ENCODE data around the gene FOXO3B. TPM values are rescaled to one million over a fixed set of nuclear protein-coding genes. Genes with fewer than 3 reads are reported as not detected.
"Not testable (repeated sequence)": the region's sequence is repeated elsewhere in the genome, so short reads cannot be mapped to it uniquely, and the experiment has no call there.

Gene FOXO3B
- 2.1 TPM for total RNA-seq
- long read RNA-seq, partial matches to known transcripts: 0 of 3 reads
- long read RNA-seq, other reads (novel, unspliced or antisense): 0 of 3 reads

DNA sequence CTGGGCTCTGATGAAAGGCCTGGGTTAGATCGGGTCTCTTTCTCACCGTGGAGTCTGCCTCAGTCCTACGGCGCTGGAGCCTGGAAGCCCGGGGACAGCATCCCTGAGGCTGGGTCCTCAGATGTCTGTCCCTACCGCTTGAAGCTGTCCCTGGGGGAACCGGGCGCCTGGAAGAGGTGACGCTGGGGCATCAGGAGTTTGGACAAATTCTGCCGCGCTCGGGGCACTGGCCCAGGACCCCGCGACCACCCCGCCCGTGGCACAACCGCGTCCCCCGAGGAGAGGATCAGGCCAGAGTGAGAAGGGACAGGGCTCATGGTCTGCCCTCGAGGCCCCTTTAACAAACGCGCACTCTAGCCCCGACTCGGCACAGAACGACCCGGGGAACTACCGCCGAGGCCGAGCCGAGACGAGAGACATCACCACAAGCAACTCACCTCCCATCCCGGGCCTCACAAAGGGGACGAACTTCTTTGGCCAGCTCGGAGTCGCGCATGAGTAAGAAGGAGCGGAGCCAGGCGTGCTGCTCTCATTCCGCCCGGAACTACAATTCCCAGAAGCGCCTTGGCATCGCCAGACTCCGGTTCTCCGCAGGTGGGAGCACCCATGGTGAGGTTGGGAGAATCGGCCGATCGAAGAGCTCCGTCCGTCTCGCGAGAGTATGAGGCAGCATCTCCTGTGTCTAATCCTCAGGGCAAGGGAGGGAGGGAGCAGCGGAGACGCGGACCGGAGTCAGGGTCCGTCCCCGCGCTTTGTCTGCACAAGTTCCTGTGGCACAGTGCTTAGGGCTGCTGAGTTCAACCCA, at the start of gene FOXO3B:
Gene FOXO3B (minus strand): TSS at position 548 of the 805 bp plus-strand sequence. CDS start 663 bp downstream, outside the sequence.
- peak; percentile 92 for DNase-seq (ENCODE audit: low spot score)

DNA sequence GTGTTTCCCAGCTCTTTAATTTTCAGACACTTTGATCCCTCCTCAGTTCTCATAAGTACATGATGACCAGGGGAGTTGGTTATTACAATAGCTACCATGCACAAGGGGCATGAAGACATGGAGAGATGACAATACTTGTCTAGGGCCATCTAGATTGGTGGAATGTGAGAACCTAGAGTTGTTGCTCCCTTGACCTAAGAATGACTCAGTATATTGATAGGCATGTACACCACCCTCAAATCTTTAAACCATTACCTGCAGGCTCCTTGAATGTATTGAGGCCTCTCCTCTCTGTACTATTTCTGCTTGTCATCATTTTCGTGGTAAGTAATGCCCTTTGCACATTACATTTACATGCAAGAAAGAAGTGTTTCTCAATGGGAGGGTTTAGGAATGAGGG, 41.4 kb upstream of the FOXO3B start:
- DNase-seq (ENCODE audit: low spot score): not testable (repeated sequence)

DNA sequence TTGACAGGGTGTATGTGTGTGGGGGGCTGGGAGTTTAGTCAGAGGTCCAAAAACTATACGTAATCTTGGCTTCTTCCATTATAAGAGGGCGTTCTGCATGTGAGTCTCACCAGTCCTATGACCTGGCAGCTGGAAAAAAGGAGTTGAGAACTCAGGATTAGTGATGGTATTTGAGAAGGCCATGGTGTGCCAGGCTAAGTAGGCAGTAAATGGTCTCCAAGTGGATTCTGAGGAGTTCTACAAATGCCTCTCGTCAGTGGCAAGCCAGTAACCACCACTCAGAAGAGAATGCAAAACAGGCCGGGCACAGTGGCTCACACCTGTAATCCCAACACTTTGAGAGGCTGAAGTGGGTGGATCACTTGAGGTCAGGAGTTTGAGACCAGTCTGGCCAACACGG, 40.5 kb upstream of the FOXO3B start:
- not testable (repeated sequence) for DNase-seq (ENCODE audit: low spot score)

DNA sequence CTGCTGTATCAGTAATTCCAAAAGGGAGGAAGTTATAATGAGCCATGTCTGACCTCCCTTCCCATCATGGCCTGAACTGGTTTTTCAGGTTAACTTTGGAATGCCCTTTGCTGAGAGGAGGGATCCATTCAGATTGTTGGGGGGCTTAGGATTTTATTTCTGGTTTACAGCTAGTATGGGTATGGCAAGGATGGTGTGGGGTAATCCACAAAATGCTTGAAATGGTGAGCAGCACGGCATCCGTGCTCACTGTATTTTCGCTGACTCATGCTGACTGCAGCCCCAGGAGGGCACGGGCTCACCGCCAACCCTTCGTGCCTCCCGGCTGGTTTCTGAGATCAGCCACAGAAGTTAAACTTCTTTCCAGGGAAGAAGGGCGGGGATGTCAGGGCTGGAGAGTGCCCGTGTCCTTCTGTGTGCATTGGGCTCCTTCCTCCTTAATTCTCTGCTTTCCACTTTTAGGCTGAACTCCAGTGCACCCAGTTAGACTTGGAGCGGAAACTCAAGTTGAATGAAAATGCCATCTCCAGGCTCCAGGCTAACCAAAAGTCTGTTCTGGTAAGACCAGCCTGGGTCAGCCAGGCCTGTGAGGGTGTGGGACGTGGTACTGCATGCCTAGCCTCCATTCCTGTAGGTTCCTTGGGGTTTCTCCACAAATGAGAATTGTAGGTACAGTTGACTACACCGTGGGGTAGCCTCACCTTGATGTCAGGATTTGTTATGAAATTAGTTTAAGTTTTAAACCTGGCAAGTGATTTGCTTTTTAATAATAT, 39.8 kb upstream of the FOXO3B start:
- not testable (repeated sequence) for DNase-seq (ENCODE audit: low spot score)

DNA sequence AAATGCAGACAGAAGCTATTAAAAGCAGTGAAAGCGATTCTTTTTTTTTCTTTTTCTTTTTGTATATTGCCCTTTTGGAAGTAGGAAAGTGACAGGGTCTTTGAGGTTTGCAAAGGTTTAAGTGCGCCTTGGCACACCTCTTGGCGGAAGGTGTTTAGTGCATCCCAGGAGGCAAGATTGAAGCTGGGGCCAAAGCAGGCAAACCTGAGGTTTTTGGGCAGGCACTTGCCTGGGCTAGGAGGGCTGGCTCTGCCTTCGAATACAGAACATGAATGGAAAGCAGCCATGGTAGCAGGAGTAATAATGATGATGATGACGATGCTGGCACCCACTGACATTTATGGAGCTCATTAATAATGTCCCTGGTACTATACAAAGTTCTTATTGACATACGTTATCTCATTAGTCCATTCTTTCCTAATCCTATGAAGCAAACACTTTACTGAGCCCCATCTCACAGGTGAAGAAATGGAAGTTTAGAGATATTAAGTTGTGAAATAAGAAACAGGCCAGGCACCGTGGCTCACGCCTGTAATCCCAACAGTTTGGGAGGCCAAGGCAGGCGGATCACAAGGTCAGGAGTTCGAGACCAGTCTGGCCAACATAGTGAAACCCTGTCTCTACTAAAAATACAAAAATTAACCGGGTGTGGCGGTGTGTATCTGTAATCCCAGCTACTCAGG, 37.5 kb upstream of the FOXO3B start:
- not testable (repeated sequence) for DNase-seq (ENCODE audit: low spot score)

DNA sequence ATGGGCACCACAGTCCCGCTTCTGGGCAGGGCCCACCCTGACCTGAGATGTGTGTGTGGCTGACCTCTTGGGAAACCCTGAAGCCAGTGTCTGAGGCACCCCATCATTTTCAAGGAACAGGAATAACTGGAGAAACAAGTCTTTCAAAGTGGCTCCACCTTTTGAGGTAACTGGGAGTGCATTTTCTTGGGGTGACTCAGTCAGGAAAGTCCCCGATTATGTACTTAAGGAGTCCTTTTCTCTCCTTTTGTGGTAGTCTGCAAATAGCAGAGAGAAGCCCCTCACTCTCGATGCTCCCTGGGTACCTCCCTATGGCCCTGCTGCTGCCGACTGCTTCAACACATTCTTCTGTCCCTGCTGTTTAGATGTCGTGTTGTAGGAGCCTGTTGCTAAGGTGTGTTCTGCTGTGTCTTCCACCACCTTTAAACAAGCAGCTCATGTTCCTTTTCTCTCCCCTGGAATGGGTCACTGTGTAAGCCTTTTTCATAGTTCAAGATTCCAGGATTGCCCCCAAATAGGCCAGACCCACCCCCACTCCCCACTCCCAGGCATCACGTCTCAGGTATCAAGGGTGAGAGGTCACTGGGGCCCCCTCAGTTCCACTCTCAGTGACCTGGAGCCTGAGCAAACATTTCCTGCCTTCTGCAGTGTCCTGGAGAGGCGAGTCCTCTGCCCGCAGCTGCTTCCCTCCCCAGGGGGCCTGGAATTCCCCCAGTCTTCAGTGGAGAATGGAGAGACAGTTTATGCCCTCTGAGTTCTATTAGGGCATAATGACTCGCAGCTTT, 36.7 kb upstream of the FOXO3B start:
- DNase-seq (ENCODE audit: low spot score): not testable (repeated sequence)

DNA sequence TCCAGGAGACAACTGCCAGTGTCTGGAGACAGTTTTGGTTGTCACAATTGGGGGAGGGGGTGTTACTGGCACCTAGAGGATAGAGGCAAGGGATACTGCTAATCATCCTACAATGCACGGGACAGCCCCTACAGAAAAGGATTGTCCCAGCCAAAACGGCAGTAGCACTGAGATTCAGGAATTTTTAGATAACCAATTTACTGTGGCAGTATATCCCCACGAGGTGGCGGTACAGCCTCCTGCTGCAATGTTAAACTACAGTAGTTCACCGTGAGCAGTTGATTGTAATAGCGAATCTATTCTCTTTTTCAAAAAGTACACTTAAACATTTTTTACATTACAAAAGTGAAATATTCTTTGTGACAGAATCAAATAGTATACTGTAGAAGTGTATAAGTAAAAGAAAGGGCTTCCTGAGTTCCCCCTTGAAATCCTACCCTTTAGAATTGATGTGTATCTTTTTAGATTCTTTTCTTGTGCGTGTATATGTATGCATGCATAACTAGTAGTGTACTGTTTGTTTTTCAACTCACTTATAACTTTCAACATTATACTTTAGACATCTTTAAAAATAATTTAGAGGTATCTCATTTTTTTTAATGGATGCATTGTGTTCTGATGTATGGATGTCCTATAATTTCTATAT, 30.4 kb upstream of the FOXO3B start:
- DNase-seq (ENCODE audit: low spot score): not testable (repeated sequence)

DNA sequence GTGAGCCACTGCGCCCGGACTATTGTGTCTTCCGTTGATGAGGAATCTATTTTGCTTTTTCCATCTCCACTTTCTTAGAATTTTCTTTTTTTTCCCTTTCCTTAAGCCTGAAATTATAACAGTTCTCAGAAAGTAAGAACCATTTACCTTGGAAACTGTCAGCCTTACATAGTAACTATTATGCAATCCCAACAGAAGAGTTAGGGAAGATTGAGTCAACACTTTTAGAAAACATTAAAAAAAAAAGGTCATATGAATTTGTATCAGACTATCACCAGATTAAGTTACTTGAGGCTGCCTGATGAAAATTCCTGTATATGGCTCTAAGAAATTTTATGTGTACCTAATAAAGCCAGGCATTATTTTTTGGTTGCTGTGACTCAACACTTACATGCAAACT, 26.1 kb upstream of the FOXO3B start:
- DNase-seq (ENCODE audit: low spot score): not testable (repeated sequence)

DNA sequence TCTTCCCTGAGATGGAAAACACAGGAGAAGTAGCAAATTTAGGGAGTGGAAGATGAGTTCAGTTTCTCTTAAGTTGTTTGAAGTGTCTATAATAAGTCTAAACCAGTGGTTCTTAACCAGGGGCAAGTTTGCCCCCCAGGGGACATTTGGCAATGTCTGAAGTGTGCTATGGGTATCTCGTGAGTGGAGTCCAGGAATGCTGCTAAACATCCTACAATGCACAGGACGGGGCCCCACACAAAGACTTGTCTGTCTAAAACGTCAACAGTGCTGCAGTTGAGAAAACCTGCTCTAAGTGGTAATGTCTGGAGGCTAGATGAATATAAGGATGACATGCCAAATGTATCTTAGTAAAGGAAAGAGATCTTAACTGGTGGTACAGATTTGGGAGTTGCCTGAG, 23.8 kb upstream of the FOXO3B start:
- not testable (repeated sequence) for DNase-seq (ENCODE audit: low spot score)

DNA sequence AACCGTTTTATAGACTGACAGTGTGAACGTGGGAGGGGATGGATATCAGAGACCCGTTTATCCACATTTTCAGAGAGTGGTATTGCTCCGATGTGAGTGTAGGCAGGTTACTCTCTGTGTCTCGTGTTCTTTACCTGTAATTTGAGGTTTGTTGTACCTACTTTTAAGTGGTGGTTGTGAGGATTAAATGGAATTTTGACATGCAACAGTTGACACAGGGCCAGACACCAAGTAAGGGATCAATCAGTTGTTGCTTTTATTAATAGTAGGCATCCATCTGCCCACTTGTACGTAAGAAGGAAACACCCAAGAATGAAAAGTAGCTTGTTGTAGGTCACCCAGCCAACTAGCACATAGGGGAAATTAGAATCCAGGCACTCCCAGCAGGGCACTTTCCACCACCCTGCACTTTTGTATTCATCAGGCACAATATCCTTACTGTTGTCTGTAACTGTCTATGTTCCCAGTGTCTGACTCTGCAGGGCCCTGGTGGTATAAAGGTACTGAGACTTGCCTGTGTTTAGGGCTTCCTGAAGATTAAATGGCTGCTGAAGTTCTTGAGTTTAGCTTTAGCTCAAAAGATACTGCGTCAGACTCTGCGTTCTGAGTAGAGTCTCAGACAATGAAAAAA, 16.5 kb upstream of the FOXO3B start:
- not testable (repeated sequence) for DNase-seq (ENCODE audit: low spot score)

DNA sequence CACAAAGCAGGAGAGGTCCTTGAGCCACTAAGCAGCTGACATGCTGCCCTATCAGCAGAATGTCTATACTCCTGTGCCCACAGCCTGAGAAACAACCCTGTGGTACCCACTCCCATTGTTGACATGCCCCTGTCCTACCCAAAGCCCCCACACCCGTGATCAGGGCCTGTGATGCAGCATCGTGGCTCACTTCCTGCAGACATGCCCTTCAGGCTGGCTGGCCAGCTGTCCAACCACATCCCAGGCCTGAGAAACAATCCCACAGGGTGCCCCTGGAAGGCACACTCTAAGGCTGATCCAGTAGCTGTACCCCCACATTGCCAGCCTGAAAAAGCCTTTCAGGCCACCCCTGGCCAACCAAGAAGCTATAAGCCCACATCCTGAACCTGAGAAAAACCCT, 13.0 kb upstream of the FOXO3B start:
- DNase-seq (ENCODE audit: low spot score): not testable (repeated sequence)

DNA sequence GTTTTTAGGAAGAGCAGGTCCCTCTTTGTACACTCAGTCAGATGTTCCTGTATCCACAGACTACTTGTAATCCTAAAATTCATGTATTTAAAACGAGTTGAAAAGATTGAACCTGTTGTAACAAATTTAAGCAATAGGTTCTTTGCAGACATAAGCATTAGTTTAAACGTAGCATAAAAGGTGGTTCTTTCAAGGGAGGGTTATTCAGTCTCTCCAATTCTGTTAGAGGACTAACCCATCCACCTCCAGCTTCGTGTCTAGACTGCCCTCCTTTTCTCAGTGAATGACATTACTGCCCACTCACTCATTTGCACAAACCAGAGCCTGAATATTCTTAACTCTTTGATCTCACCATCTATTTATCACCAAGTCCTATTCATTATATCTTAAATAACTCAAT, 554 bp upstream of the FOXO3B start:
- DNase-seq (ENCODE audit: low spot score): not testable (repeated sequence)

DNA sequence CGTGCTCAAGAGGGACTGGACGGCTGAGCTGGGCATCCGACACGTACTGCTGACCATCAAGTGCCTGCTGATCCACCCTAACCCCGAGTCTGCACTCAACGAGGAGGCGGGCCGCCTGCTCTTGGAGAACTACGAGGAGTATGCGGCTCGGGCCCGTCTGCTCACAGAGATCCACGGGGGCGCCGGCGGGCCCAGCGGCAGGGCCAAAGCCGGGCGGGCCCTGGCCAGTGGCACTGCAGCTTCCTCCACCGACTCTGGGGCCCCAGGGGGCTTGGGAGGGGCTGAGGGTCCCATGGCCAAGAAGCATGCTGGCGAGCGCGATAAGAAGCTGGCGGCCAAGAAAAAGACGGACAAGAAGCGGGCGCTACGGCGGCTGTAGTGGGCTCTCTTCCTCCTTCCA, 4.7 kb downstream of the FOXO3B start:
- not testable (repeated sequence) for DNase-seq (ENCODE audit: low spot score)

DNA sequence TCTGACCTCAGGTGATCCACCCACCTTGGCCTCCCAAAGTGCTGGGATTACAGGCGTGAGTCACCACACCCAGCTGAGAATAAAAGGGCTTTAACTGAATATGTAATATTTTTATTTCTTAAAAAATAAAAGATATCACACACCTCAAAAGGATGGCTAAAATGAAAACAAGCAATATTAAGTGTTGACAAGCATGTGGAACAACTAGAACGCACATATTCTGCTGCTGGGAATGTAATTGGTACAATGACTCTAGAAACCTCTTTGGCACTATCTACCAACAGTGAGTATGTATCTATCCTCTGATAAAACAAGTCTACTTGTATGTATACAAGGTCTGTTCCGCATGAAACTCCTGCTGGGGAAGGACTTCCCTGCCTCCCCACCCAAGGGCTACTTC, 5.2 kb downstream of the FOXO3B start:
- DNase-seq (ENCODE audit: low spot score): not testable (repeated sequence)

DNA sequence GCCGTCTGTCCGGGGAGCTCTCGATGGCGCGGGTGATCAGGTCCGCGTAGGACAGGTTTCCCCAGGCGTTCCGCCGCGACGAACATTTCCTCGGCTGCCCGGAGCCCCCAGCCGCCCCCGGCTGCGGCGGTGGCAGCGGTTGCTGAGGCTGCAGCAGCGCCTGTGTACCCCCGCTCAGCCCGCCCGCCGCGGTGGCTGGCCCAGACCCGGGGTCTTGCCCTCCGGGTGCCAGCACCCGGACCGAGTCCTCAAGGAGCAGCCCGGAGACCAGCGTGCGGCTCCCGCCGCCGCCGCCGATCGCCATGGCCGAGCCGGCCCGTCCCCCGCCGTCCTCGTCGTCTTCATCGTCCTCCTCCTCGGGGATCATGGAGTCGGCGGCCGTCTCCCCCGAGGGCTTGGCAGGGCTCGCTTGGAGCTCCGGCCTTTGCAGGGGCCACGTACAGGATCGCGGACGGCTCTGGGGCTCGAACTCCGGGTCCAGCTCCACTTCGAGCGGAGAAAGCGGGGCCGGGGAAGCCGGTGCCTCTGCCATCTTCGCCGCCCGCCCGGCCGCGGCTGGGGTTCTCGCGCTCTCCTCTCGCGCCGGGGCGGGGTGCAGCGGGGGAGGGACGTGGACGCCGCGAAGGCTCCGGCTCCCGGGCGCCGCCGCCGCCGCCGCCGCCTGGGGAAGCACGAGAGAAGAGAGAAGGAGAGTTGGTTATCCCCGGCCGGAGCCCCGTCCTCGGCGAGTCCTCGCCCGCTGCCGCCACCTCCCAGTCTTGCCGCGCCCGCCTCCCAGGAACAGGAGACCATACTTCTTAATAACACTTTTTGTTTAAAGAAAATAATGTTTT, 9.5 kb downstream of the FOXO3B start:
- not testable (repeated sequence) for DNase-seq (ENCODE audit: low spot score)

DNA sequence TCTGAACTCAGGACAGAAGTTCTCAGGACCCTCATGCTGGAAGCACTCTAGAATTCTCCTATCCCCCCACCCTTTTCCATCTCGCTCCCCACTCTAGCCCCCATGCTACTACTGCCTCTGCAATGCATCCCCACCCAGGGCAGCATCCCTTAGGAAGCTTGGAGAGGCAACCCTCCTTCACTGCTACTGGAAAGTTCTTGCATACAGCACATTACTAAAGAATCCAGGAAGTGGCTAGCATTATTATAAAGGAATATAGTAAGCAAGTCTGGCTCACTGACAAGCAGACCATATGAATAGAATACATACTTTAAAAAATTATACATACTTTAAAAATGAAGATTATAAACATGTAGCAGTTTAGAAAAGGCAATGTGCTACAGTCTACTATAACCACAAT, 13.5 kb downstream of the FOXO3B start:
- DNase-seq (ENCODE audit: low spot score): not testable (repeated sequence)

DNA sequence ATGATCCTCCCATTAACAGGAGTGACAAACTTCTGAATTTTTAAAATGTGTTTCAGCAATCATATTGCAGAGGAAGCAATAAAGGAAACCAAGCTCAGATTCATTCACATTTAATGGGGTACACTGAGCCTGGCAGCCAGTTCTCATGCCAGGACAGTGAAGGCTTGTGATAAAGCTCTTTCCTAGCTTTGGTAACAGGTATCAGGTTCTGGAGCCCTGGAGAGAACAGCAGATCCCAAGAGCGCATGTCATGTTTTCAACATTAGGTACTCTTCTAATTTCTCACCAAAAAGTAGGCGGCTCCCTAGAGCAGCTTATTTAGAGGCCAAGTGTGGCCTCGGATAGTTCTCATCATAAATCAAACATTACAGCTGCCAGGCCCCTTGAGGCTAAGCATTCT, 14.6 kb downstream of the FOXO3B start:
- DNase-seq (ENCODE audit: low spot score): not testable (repeated sequence)

DNA sequence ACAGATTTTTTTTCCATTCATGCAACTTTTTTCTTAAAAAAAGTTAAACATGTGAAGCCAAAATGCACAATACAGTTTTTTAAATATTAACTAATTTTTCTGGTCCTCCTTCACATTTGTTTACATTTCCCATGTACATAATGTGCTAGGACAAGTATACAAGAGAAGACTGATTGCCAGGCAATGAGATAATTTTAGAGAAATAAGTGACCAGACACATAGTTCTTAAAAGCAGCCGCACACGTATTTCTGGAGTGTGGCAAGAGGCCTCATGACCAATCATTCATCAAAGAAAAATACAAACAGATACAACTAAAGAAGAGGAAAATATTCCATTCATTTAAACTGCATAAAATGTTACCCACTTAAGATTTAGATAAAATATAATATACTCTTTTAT, 15.8 kb downstream of the FOXO3B start:
- DNase-seq (ENCODE audit: low spot score): not testable (repeated sequence)

All from mesenteric fat pad (tissue), 1 donor.